ENCODE measurements around the gene UNC5B.

Gene UNC5B

DNA sequence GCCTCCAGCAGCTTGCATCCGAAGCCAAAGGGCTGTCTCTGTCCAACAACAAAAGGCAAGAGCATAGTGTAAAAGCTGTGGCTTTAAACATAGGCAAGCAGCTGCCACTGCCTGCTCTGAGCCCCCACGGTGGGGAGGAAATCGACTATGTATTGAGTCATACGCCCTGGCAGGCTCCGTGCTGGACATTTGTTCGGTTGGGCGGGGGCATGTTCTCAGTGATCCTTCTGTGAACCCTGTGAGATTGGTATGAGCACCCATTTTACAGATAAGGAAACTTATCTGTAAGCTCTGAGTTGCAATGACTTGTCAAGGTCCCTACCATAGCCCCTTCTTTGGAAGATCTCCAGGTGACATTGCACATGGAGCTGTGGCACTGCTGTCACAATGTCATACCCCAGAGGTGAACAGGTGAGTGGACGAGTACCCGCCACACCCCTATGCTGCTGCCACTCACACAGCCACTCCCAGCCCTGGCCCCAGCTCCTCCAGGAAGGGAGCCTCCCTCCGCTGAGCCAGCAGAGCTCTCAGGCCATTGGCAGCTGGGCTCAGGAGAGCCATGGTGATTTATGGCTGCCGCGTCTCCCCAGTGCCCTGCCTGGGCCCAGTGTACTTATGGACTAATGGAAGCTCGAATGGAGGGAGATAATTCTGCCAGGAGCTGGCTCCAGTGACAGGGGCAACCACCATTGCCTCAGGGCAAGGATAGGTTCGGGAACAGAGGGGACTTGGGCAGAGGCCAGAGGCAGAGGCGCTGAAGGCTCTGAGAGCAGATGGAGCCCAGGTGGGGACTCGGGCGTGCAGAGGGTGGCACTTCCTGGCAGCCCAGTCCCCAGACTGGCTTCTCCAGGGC is 43.7 kb downstream of the UNC5B start:
- DNase-seq, result no peak

DNA sequence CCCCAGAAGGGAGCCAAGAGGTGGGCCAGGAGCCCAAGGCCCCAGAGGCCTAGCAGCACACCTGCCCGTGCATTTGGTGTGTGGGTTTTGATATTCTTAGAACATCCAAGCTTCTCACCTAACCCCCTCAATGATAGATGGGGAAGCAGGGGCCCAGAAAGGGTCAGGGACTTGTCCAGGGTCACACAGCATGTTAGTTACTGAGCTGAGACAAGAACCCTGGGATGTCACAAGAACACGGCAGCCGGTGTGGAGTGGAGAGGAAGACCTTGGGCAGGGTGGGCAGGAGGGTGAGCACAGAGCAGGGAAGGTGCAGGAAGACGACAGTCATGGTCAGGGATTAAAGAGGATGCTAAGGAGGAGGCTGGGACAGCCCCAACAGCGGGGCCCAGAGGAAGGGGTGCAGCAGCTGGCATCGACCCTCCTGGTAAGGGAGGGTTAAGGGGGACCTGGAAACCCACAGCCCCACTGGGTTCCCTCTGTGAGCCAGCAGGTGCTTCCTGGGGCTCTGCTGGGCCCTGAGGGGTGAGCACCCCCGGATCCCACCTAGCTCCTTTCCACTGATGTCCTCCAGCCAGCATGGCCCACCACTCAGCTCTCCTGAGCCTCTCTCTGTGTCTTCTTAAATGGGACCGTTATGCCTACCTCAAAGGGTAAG is 44.4 kb downstream of the UNC5B start:
- DNase-seq, result no peak

DNA sequence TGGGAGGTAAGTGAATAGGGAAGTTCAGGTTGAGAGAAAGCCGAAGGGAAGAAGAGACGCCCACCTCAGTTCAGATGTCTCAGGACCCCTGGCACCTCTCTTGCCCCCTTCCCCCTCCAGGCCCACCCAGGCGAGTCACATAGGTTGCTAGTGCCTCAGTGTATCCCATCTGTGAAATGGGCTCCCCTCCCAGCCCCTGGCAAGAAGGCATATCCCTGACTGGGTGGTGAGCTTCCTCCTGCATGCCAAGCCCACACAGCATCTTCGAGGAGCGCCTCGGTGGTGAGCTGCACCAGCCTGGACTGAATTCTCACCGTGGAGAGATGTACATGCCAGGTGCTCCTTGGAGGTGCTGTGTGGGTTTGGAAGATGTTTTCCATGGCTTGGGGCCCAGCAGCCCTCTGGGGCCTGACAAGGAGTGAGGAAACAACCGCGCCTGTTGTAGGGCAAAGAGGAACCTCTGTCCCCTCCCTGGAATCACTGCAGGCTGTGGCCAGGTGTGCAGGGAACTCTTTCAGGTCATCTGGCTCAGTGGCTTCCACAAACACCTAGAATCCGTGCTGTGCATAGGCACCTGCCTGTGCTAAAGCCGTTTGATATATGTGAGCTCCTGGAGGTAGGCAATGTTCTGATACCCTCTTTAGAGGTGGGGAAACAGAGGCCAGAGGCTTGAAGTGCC is 45.1 kb downstream of the UNC5B start:
- DNase-seq, result no peak

DNA sequence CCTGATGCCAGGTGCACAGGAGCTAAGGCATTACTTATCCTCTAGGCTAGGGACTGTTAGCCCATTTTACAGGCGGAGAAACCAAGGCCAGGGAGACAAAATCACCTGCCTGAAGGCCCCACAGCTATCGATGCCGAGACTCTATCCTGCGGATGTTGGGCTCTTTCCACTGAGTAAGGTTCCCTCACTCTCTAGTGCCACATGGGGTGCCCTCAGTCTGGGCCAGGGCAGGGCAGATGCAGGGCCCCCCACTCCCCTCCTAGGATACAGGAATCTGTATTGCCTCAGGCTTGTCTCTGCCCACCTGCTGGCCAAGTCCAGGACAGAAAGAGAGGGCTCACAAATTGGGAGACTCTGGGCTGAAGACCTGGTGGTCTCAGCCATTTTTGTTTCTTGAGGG is 45.7 kb downstream of the UNC5B start:
- DNase-seq, result no peak

DNA sequence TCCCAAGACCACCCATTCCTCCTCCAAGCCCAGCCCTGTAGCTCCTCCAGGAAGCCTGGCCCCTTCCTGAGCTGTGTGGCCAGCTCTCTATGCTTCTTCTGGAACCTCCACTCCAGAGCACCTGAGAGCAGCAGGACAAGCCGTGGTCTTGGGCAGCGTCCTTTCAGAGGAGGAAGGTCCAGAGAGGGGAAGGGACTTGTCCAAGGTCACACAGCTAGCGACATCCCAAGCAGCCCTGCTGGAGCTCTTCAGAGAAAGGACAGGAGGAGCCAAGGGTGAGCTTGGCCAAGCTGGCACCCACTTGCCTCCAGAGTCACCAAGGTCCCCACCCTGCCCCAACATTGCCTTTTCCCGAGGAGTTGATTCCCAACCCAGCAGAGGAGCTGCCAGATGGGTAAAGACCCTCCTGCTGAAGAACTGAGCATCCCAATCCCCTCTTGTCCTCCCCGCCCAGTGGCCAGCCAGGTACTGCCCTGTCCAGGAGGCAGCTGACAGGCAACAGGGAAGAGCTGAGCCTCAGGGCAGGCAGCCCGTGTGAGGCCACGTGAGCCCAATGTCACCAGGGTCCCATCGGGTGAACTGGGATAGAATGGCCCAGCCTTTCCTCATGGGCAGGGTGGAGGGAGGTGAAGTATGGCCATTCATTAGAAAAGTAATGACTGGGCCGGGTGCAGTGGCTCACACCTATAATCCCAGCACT is 46.2 kb downstream of the UNC5B start:
- no peak for DNase-seq

DNA sequence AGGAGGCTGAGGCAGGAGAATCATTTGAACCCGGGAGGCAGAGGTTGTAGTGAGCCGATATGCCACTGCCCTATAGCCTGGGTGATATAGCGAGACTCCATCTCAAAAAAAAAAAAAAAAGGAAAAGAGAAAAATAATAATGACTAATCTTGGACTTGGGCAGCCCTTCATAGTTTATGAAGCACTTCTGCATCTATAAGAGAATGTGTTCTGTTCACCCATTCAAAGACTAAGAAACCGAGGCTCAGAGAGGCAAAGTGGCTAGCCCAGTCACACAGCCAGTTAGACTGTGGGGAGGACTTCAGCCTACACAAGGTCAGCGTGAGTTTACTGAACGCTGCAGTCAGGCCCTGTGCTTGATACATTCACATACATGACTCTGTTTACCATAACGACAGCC is 46.9 kb downstream of the UNC5B start:
- DNase-seq, result no peak

DNA sequence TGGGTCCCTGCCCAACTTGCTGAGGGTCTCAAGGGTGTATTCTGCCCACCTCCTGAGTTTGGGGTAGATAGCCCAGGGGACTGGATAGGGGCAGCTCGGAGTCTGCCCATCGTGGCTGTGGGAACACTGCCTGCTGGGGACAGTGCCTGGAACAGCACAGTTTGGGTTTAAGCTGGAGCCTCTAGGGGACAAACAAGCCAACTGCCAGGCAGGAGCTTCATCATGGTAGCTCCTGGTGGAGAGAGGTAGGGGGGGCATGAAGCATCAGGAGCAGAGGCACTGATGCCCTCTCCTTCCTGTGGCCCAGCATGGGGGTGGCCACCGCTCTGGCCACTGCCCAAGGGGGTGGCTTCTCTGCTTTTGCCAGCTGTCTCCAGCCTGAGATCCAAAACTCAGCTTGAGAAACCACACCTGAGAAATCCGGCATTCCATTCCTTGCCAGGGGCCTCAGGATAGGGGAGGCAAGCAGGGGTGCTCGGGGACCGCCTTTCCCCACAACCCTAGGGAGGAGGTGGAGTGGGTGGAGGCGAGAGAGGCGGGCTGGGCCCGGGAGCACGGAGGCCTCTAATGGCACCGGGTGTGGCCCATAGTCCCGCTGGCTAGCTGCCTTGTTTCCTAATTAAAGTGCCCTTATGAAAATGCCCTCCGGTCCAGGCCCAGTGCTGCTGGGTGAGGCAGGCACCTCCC is 47.6 kb downstream of the UNC5B start:
- no peak for DNase-seq

DNA sequence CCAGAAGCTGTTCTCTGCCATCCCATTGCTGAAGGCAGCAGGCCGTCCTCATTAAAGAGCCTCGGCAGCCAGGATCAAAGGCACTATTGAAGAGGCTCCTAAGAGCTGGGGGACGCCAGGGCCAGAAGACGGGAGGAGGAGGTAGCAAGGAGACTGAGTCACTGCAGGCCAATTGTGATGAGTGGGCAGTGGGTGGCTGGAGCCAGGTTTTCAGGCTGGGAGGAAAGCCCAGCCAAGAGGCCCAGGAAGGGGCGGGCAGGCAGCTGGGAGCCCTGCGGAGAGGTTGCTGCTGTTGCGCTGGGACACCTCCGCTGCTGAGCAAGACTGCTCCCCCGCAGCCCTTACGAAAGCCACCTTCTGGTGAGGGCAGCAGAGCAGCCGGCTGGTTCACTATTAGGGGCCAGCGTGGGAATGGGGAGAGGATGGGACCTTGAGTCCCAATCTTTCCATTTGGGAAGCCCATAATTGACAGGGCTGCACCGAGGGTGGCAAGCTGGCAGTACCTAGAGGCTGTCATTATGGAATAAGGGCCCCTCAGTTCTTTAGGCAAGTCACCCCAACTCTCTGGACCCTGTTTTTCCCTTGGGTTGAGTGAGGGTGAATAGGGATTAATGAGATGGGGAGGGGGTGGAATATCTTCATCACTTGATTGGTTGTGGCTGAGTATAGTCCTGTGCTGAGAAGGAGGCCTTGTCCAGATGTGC is 48.4 kb downstream of the UNC5B start:
- no peak for DNase-seq

DNA sequence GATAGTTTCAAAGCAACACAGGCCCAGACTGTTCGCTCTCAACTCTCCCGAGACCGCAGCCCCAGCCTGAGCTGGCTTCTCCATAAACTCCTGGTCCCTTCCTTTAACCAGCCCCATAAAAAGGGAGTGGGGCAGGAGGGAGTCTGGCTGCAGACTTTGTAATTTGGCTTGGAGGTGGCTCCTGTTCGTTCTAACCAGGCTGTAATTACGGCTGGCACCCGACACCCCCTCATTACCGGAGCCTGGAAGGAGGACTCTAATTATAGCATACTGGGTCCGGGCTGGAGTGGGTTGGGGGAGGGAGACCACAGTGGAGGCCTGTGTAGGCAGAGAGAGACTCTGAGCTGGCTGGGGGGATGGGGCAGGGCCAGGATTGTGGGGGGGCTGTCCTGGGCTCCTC is 49.7 kb downstream of the UNC5B start:
- DNase-seq, result no peak

DNA sequence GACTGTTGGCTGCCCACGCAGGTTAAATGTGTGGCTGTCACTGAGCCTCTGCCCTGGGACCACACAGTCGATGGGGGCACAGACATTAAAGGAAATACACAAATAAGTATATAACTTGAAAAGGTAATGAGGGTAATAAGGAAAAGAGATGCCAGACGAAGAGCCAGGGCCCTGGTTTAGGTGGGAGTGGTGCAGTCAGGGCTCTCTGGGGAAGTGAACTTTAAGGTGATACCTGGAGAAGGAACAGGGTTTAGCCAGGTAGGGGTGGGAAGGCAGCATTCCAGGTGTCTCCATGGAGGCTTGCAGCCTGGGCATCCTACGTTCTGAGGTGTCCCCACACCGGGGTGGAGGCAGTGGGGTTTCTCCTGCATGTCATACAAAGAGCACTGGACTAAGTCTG is 50.4 kb downstream of the UNC5B start:
- DNase-seq, result no peak

DNA sequence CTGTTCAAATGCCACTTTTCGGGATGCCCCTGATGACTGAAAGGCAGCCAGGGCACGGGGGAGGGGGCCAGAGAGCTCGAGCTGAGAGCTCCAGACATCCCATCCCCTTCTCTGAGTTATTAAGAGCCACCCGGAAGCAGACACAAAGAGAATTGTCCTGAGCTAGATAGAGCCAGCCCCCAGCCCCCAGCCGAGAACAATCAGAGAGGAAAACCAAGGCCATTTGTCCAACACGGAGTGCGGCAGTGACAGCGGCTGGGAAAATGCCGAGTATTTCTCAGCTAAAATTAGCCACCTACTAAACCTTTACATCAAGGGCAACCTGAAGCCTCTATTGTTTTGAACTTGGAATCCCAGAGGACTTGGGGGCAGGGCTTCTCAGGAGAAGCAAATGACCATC is 51.0 kb downstream of the UNC5B start:
- no peak for DNase-seq

DNA sequence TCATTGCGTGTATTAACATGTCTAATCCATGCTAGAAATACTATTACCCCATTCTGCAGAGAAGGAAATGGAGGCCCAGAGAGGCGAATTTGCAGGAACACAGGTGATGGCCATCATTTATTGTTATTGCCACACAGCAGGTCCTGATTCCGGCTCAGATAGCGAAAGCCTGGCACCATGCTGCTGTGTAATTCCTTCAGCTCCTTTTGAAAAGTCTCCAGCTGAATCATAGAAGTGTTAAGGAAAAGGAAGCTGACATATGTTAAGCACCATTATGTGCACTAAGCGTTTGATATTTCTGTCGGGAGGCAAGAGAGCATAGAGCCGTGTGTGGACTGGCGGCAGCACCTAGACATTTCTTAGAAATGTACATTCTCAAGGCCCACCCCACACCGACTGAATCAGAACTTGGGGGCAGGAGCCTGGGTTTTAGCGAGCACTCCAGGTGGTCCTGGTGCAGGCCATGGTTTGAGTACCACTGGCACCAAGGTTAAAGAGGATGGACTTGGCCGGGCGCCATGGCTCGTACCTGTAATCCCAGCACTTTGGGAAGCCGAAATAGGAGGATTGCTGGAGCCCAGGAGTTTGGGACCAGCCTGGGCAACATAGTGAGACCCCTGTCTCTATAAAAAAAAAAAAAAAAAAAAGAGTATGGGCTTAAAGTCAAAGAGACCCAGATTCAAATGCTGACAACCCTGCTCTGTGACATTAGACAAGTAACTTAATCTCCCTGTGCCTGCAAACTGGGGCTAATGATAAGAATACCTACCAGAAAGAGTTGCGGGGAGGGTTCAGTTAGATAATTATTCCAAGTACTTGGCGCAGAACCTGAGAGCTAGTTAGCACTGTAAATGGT is 52.2 kb downstream of the UNC5B start:
- no peak for DNase-seq

DNA sequence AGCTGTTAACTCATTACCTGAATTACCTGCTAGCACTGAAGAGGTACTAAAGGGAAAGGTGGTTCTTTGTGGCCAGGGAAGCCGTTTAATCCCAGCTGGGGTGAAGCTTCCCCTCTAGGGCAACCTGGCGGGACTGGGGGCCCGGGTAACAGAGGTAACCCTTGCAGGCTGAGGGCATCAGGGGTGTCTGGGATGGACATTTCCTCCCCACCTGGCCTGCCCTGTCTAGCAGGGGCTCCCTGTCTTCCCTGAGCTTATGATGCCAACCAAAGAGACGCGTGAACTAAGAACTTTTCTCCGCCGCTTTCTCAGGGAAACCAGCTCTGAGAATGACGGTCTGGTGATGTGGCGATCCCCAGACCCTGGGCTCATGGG is 52.8 kb downstream of the UNC5B start:
- no peak for DNase-seq

DNA sequence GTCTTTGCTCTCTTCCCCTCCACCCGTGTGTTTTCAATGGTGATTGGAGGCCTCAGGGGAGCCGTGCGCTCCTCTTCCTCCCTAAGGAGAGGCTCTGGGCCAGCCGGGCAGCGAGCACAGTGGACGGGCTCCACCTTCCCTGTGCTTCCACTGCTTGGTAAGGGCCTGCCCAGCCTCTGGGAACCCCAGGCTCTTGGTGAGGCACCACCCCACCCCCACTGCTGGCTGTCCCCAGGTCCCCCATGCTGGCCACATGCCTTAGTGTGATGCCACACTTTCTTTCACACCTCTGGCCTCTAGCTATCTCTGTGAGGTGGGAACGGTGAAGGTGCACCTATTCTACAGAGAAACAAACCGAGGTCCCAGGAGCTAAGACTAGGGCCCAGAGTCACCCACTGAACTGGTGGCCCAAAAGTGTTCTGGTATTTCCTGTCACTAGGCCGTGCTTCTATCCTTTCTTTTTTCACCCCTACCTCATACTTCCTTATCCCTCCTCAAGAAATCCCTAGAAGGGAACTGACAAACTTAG is 53.3 kb downstream of the UNC5B start:
- DNase-seq, result no peak

DNA sequence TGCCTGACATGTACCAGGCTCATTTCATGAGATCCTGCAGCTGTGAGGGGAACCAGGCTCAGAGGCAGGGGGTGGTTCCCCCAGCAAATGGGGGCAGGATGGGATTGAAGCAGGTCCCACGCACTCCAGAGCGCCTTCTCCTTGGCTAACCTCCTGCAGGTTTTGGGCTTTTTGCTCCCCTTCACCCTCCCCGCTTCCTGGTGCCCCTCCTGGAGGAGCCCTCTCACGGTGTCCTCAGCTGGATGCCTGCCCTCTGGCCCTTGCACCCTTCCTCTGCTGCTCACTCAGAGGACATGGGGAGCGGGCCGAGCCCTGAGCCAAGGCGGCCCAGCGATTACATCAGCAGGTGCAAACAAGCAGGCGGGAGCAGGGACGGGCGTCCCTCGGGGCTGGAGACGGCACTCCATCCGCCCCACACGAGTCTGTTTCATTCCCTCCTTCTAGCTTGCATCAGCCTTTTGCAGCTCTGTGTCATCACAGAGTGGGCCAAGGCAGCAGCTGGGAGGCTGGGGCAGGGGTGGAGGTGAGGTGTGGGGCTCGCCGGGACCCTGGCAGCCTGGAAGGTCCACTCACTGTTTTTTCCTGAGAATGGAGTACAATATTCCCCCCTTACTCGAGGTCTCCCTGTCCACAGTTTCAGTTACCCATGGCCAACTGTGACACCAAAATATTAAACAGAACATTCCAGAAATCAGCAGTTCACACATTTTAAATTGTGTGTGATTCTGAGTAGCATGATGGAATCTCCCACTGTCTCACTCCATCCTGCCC is 54.0 kb downstream of the UNC5B start:
- no peak for DNase-seq

DNA sequence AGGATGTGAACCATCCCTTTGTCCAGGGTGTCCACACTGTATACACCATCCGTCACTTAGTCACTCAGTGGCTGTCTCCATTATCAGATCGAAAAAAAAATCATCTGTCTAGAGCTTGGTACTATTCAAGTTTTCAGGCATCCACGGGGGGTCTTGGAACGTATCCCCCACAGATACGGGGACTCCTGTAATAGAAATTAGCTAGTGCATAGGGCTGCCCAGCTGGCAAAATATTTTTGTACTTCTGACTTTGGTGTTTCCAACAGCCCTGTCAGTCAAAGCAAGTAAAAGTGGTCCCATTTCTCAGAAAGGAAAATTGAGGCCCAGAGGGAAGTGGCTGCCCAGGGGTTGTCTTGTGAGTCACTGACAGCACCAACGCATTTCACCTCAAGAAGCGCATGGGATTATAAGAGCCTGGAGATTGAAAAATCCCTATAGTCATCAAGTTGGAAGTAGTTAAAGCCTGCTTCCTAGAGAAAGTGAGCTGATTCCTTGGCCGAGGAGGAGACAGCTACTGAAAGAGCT is 54.6 kb downstream of the UNC5B start:
- no peak for DNase-seq

DNA sequence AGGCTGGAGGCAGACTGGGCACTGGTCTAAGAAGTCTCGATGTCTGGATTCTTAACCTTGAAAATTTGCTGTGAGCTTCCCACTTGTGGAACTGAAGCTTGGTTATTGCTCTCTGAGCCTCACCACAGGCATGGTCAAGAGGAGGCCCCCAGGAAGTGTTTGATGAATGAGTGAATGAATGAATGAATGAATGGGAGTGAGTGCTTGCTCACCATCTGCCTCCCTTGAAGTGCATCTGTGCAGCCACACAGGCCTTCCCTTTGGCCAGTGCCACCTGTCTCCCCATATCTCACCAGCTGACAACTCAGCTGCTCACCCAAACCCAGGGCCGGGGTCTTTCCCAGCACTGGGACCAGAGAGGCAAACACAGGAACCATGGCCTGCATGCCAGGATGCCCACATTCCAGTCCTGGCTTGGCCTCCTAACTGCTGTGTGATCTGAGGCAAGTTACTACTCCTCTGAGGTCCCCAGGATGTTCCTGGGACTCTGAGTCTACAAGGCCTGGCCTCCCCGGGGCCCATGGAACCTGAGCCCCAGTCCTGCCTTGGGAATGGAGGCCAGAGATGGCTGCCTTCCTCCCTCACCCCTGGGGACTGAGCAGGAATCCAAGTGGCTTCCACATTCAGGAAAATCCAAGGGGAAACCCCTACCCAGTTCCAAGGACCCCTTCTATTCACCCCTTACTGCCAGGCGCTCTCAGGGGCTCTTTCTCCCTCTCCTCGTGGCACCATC is 55.3 kb downstream of the UNC5B start:
- no peak for DNase-seq

DNA sequence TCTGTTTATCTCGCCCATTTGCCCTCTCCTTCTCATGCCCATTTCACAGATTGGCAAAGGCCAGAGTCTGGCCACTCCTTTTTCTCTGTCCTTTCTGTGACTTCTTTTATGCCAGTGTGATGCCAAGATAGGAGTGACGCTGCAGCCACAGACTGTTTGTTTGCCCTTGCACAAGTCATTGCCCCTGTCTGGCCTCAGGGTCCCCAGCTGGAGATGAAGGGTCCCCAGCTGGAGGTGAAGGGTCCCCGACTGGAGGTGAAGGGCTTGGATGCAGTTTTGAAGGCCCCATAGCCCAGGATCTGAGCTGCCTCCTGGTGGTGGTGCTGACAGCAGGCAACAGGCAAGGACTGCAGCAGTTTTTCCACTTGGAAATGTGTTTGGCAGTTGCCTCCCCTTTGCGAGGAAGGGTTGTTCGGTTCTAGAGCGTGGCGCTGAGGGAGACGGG is 55.9 kb downstream of the UNC5B start:
- no peak for DNase-seq

DNA sequence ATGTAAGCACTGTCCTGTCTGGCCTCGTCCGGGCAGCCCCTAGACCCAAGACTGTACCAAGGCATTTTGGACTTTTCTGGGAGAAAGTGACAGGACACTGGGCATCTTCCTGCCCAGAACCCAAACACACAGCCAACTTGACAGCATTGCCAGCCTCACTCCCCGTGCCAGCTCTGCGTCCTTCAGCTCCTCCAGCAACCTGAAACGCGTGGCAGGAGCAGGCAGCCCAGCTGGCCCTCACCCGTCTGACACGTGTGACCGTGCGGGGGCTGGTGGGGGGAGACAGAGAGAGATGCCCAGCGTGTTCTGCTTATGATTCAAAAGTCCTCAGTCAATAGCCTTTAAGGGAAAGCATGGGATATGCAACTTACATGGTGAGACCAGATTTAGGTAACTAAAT is 56.4 kb downstream of the UNC5B start:
- no peak for DNase-seq

All from stimulated activated naive CD4-positive, alpha-beta T cell (primary cell).